ENCODE data around the gene SPINK6.

SPINK6 gene, protein sequence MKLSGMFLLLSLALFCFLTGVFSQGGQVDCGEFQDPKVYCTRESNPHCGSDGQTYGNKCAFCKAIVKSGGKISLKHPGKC

DNA sequence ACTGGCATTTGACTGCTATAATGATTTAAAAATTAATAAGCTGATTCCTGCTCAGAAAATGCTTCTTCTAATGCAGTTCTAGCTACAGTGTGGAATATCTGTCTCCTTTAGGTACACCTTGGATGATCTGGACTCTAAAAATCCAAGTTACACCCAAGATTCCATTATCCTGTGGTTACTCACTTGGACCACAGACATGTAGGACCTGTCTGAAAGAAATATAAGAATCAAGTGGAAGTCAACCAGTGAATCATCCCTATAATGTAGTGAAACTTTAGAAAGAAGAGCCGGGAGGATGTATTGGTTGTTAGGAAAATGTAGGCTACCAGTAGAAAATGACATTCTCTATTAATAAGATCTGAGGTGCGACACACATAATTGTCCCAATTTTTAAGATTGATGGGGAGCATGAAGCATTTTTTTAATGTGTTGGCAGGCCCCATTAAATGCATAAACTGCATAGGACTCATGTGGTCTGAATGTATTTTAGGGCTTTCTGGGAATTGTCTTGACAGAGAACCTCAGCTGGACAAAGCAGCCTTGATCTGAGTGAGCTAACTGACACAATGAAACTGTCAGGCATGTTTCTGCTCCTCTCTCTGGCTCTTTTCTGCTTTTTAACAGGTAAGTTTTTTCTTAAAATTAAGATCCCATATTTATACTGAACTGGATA, at the start of gene SPINK6:
TSS of gene SPINK6 (plus strand) at position 512 of the 673 bp plus-strand sequence. CDS start at position 567, 55 bp downstream.
- no peak for DNase-seq (ENCODE audit: low spot score)

DNA sequence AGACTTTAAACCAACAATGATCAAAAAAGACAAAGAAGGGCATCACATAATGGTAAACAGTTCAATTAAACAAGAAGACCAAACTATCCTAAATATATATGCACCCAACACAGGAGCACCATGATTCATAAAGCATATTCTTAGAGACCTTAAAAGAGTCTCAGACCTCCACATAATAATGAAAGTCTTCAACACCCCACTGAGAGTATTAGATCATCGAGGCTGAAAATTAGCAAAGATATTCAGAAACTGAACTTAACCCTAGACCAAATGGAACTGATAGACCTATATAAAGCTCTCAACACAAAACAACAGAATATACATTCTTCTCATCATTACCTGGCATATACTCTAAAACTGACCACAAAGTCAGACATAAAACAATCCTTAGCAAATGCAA, 46.2 kb upstream of the SPINK6 start:
- no peak for DNase-seq (ENCODE audit: low spot score)

DNA sequence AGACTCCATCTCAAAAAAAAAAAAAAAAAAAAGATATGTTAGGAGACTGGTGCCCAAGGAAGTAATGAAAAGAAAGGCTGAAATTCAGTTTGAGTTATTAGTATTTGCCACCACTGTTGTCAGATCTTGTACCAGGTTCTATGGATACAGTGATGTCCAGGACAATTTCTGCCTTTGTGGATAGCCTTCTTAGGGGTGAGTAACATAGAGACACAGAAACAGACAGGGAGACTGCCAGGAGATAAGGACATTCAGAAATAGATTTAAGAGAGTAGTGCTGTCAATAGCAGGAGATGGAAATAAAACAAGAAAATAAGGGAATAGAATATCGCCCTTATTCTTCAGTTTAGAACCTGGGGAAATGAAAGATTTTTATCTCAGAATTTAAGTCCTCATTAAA, 40.8 kb upstream of the SPINK6 start:
- no peak for DNase-seq (ENCODE audit: low spot score)

DNA sequence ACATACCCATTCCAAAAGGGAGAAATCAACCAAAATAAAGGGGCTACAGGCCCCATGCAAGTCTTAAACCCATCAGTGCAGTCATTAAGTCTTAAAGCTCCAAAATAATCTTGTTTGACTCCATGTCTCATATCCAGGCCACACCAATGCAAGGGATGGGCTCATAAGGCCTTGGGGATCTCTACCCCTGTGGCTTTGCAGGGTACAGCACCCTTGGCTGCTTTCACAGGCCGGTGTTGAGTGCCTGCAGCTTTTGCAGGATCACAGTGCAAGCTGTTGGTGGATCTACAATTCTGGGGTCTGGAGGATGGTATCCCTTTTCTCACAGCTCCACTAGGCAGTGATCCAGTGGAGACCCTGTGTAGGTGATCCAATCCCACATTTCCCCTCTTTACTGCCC, 39.5 kb upstream of the SPINK6 start:
- DNase-seq (ENCODE audit: low spot score) = no peak

DNA sequence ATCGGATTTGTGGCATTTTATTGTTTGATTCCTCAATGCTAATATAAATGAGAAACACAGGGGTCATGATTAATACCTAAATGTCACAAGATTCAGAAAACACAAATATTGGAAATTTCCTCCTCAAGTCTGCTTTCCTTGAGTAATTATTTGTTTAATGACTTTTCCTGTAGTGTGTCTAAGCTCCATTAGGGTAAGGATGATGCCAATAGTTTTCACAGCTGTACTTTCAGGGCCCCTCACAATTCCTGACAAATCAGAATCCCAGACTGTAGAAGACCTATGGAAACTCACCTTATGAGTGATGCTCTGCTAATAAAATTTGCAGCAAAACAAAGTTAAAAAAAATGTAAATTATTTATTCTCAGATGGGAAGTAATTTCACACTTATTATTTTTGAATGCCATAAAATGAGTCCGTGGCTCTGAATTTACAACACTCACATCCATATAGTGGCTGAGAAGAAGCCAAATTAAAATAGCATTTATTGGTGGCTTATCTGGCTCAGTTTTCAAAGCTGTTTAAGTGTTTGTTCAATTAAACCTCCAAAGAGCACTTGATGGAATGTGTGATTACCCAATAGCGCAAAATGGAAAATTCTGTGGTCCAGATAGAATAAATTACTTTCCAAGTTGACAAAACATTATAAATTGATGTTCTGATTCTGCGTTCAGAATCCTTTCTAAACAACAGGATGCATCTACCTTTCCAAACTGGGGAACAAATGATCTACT, 36.1 kb upstream of the SPINK6 start:
- DNase-seq (ENCODE audit: low spot score) = no peak

DNA sequence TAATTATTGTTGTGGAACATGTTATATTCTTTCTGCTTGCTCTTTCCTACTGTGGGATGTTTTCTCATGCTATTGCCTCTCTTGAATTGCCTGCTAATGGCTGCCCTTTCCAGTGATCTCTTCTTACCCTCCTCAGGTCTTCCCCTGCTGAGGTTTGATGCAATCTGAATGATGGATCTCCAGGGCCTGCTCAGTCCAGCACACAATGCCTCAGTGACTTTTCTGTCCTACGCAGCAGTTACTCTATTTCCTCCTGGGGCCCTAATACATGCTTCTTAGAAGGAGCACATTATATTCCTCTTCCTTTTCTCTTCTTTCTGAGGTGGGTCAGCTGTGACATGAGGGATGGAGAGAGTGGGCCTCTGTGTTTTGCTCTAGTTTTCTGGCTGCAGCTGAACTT, 34.6 kb upstream of the SPINK6 start, which contains the start of gene SPINK14:
TSS of gene SPINK14 (plus strand) at position 301 of the 400 bp plus-strand sequence. CDS start 1,187 bp downstream, outside the sequence.
- DNase-seq (ENCODE audit: low spot score) = no peak

DNA sequence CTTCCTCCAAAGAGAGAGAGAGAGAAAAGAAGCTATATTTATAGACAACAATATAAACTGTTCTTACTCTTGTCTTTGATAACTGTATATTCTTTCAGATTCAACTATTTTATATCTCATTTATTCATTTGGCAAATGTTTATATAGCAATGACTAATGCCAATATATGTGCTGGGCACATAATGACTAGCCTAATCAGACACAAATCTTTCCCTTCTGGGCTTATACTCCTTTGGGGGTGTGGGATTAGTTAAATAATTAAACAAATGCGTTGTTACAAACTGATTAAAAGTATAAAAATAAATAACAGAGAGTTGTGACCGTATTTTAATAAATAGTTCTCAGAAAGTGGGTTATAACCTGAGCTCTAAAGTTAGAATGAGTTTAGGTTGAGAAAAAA, 30.5 kb upstream of the SPINK6 start:
- no peak for DNase-seq (ENCODE audit: low spot score)

DNA sequence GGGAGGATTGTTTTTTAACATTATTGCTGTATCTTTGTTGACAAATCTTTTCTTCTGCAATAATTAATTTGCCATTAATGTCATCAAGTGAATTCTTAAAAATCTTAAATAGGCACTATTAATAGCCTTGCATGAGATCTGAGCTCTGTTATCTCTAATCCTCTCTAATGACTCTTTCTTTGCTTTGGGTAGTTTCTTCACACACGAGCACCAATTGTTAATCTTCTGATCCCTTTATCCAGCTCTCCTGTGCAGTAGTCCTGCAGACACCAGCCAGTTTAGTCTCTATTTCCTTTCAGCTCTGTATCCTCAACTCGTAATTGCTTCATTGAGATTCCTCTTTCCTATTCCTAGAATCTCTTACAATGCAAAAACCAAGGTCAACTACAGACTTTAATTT, 26.4 kb upstream of the SPINK6 start:
- DNase-seq (ENCODE audit: low spot score) = no peak

DNA sequence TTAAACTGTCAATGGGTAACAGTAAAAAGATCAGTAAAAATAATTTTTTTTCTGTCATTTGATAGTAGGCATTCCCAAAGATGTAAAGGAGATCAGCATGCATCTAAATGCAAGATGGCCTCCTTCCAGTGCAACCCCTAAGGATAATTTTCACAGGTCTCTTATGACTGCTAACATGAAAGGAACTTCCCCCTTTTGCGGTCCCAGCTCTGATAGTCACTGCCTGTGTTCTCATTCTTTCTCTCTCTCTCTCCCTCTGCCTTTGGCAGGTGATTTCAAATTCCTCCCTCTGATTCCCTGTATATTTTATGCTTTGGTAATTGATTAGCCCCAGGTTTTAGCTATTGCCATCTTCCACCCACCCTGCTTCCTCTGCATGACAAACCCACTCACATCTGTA, 25.6 kb upstream of the SPINK6 start:
- DNase-seq (ENCODE audit: low spot score) = no peak

DNA sequence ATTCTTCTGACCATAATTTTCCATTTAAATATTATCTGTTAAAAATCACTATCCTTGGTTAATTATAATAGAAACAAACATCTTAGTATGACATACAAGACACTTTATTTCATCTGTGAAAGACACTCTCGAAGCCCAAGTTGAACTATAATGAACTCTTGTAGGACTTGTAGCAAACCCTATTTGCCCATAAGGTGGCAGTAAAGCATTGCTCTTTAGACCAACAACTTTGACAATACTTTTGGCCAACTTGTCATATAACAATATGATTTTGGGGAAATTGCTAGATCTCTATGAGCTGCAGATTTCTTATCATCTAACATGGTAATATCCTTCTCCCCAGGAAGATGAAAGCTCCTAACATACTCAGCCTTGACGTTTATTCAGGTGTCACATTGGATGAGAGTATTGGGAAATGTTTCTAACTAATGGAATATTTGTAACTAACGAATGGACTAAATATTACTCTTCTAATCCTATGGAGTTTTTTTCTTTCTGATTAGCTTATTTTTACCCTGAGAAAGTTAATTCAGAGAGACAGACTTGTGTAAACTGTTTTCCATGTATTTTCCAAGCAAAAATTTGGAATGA, 23.5 kb upstream of the SPINK6 start:
- DNase-seq (ENCODE audit: low spot score) = no peak

DNA sequence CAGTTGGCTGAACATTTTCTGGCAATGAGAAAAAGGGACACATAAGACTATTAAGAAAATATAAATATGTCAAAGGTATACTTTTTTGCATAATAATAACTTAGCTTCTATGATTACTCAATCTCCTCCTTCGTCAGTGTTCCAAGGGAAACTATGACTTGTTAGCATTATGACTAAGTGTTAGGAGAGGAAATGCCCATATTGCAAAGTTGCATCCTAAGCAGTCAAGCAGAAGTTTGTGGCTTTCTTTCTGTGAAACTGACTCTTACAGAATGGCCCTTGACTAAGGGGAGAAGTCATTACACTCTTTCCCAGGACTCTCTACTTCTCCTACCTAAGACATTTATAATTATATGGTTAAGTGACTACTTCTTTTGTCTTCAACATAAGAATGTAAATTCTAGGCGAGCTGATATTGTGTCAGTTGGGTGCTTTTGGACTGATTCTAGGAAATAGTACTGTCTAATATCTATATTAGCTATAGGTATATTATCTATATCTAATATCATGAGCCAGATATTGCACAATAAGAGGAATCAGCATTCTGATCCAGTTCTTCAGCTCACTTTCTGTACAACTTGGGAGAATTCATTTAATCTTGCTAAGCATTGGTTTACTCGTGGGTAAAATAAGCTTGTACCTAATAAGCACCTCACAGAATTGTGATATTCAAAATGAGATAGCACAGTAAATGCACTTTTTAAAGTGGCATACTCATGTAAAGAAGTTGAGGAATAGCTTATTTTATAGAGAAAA, 16.4 kb upstream of the SPINK6 start:
- no peak for DNase-seq (ENCODE audit: low spot score)

DNA sequence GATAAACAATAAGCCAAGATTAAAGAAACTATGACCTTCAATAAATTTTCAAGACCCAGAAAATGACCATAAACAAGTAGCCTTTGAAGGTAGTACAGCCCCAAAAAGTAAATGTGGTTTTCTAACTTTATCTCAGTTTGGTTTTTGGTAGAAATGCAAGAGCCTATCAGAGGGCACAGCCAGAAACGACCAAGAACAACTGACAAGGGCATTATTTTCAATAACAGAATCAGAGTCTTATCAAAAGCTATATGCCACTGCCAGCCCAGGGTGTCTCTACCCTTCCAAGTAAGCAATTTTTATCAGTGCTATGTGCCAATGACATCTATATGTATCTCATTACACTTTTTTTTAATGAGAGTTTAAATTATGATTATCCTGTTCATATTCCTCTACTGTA, 11.8 kb upstream of the SPINK6 start:
- no peak for DNase-seq (ENCODE audit: low spot score)

DNA sequence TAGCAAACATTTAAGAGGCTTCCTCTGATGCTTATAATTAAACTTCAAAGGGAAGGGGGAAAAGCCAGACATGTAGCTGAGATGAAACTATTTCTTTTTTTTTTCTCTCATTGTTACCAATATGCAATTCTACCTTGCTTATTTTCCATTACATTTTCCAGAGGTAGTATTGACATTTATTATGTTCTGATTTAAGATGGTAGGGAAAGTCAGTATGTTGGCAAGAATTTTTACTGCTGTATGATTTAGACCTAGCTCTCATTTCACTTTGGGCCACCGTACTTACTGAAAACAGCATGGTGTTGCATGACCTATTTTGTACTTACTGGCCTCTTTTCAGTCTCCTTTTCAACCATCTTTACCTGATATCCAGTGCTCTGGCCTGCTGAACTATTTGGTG, 9.6 kb upstream of the SPINK6 start:
- no peak for DNase-seq (ENCODE audit: low spot score)

DNA sequence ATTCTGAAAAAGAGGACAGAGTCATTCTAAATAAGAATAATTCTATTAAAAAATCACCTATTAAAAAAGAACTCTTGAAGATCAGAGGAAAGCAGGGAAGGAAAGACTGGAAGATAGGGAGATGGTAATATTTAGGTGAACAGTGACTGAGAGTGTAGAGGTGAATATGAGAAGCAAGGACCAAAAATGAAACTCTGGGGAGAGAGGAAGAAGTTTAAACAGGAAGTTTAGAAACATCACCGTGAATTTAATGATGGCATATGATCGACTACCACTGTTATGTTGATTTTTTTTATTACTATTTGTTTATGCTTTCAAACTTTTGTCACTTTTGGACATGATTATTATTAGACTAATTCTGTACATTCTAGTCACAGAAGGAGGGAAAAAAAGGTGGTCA, 1.7 kb upstream of the SPINK6 start:
- DNase-seq (ENCODE audit: low spot score) = no peak

DNA sequence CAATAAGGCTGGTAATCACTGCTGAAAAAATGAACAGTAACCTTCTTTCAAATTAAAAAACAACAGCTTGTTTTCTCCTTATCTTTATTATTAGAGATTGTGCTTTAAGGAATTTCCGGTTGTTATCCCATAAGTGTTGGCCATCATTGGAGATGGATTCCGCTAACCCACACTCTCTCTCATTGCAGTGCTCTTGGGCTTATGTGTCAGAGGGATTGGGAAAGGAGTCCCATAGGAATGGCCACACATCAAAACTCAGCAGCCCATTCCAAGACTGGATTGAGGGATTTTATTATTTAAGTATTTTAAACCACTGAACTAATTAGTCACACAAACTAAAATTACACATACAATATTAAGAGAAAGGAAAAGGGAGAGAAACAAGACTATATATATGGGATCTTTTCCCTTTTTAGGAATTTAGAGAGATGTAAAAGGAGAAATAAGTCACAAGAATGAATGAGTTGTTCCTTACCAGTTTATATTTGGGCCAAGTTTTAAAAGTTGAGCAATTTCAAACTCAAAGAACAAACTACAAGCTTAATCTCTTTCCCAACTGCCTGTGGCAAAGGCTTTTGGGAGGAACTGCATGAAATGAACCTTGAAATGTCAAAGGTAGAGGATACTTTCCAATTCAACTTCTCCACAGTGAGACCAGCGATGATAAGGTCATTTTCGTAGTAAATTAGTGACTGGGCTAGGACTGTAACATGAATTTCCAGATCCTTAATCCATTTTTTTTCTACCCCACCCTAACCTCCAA, 2.4 kb downstream of the SPINK6 start:
- DNase-seq (ENCODE audit: low spot score) = no peak

DNA sequence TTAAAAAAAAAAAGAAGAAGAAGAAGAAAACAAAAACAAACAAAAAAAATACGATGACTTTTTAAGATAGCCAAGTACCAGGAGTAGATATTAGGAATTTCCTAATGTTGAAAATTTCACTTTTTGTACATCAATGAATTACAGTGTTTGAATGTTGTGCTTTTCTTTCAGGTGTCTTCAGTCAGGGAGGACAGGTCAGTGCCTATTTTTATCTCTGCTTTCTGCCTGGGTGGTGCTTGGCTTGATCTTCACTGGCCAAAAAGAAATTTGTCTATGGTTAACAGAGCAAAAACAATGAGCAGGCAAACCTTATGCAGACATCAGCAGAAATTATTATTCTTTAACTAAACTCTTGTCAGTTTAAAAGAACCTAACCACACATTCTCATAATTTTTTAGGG, 3.0 kb downstream of the SPINK6 start:
- no peak for DNase-seq (ENCODE audit: low spot score)

DNA sequence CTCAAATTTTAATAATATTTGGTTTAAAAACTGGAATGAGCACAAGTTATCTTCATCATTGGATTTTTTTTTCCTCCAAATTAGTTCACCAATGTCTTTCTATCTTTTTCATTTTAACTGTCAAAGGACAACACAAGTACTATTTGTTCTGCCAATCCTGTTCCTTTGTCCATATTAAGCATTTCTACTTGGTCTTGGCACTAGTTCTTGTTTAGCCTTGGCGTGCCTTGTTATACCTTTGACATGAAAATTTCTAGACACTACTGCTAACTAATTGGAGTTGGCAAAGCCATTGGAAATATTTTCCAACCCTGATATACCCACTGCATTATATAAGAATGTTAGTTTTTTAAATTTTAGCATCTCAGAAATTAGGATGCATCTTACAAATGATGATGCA, 3.8 kb downstream of the SPINK6 start:
- no peak for DNase-seq (ENCODE audit: low spot score)

DNA sequence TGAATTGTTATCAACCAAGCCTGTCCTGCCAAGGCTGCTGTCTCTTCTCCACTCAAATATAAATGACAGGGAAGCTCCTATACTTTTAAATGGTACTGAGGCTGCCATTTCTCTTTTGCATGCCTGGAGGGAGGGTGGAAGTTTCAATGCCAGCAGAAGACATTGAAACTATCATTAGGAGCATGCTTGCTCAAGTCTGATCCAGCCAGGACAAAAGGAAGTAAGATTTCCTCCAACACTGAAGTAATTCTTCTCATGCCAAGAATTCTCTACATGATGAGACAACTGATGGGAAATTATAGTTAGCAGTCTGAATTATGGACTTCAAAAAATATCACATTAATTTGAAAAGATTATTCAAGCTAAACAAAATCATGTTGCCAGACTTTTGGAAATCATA, 5.4 kb downstream of the SPINK6 start:
- DNase-seq (ENCODE audit: low spot score) = no peak

DNA sequence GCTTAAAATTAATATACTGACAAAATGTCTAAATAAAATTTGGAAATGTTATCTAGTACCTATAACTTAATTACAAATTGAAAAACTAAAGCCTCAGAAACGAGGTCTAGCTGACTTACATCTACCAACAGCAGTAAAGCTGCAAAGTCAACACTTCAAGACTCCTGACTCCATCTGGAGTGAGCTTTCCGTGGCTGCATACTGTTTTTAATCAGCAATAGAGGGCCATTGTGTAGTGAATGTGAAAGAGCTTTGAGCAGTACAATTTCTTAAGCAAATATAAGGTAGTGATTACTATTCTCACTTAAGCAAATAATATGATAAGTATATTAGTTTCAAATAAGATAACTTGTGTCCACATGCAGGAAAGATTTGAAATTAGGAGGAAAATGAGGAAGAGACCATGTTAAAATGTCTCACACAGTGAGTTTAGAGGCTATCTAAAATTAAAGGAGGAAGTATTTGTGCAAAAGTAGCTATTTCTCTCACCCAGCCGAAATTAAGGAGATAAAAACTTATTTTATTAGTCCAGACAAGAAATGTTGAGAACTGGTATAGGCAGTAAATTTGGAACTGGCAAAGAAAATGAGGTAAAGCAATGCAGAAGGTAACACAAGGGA, 6.4 kb downstream of the SPINK6 start:
- DNase-seq (ENCODE audit: low spot score) = no peak

DNA sequence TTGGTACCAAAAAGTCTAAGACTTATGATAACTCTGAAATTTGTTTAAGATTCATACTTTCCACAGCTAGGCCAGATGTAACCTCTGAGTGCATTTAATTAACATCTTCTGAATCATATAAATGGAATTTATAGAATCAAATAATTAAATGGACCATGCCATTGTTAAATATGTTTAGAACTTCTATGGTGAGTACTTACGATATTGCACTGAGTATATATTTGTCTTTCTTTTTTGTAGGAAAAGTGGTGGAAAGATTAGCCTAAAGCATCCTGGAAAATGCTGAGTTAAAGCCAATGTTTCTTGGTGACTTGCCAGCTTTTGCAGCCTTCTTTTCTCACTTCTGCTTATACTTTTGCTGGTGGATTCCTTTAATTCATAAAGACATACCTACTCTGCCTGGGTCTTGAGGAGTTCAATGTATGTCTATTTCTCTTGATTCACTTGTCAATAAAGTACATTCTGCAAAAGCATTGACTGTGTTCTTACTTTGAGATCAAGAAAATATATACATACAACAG, 11.9 kb downstream of the SPINK6 start:
- DNase-seq (ENCODE audit: low spot score) = no peak

DNA sequence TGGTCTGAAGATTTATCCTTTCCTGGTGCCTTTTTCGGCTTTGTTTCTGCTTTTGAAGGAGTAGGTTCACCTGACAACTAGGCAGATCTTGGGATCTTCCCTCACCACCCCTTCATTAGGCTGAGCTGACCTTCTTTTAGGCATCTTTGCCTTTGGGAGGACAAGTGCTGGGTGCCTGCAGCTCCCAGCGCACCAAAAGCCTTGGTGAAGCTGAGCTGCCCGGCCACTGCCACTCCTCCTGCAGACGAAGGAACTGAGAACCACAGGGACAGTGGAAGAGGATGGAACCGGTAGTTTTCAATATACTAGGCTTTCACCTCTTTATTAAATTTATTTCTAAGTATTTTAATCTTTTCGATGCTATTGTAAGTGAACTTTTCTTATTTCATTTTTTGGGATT, 18.7 kb downstream of the SPINK6 start:
- DNase-seq (ENCODE audit: low spot score) = no peak
